A673 (cell line): Measurements from ENCODE around the gene EAF1. TPM values are rescaled to one million over a fixed set of nuclear protein-coding genes. Genes with fewer than 3 reads are reported as not detected.

ENCODE experiments used
- BruUV-seq: library from RNA; stranded (reverse); fragments of 400-500 nt; replicated peaks from 2 replicates; lab custom pipeline; 2021; lab: Mats Ljungman, UMichigan
- CTCF ChIA-PET: fragments of 300-600 bp; sonication (Branson Sonifier 250); formaldehyde crosslinking; loops from one replicate; lab custom pipeline; 2022; ENCODE audit warnings: antibody characterized with exemption; lab: Charles Lee
- POLR2A ChIA-PET: fragments of 300-600 bp; sonication (Branson Sonifier 250); formaldehyde crosslinking; loops from one replicate; lab custom pipeline; 2022; ENCODE audit warnings: antibody characterized with exemption; ENCODE audit not compliant: low non-redundant PET; lab: Charles Lee
- DNase-seq: peaks from one replicate; pipeline ENCODE4 v3.0.0-alpha.2; 2015; ENCODE audit warnings: low spot score
- H3K27ac ChIP-seq: fragments of 200-600 bp; sonication (generic); 2 replicates; pipeline ENCODE4 v1.5.1; 2016; ENCODE audit warnings: mixed run types, low read depth, mild to moderate bottlenecking, mixed read lengths, antibody characterized with exemption, low read length; ENCODE audit not compliant: poor library complexity, severe bottlenecking
- H3K27me3 ChIP-seq: fragments of 200-600 bp; sonication (generic); replicated peaks from 2 replicates; pipeline ENCODE4 v1.6.1; 2017; ENCODE audit warnings: mixed run types, low read depth, mild to moderate bottlenecking, mixed read lengths, antibody characterized with exemption, low read length; ENCODE audit not compliant: insufficient read depth, poor library complexity
- H3K36me3 ChIP-seq: fragments of 200-600 bp; sonication (generic); 2 replicates; pipeline ENCODE4 v1.6.1; 2016; ENCODE audit warnings: mixed run types, mild to moderate bottlenecking, mixed read lengths, antibody characterized with exemption, low read length; ENCODE audit not compliant: insufficient read depth, poor library complexity, severe bottlenecking
- H3K4me1 ChIP-seq: fragments of 200-600 bp; sonication (generic); 2 replicates; pipeline ENCODE4 v1.6.1; 2017; ENCODE audit warnings: mixed run types, mild to moderate bottlenecking, mixed read lengths, antibody characterized with exemption, low read length; ENCODE audit not compliant: insufficient read depth, poor library complexity, severe bottlenecking
- H3K4me3 ChIP-seq: fragments of 200-600 bp; sonication (generic); 2 replicates; pipeline ENCODE4 v1.5.1; 2016; ENCODE audit warnings: low read depth, mixed run types, mild to moderate bottlenecking, mixed read lengths, low read length; ENCODE audit not compliant: poor library complexity, severe bottlenecking
- H3K9me3 ChIP-seq: fragments of 200-600 bp; sonication (generic); 2 replicates; pipeline ENCODE4 v1.6.1; 2016; ENCODE audit warnings: mixed run types, low read depth, mild to moderate bottlenecking, mixed read lengths, antibody characterized with exemption, low read length; ENCODE audit not compliant: poor library complexity, severe bottlenecking
- CTCF ChIP-seq: fragments of 300-800, 200-600 bp; sonication (generic); conservative IDR thresholded peaks from 2 replicates; pipeline ENCODE4 v1.5.1; 2017; ENCODE audit warnings: low read depth, mild to moderate bottlenecking, antibody characterized with exemption, low read length, moderate library complexity, mixed read lengths
- EZH2 ChIP-seq: fragments of 200-600 bp; sonication (generic); IDR thresholded peaks from 2 replicates; pipeline ENCODE4 v1.6.1; 2017; ENCODE audit warnings: borderline replicate concordance, low read depth, mild to moderate bottlenecking, mixed read lengths, antibody characterized with exemption, low read length; ENCODE audit not compliant: poor library complexity, severe bottlenecking
- intact Hi-C: fragments of 100-400 bp; cut with micrococcal nuclease; formaldehyde crosslinking; loops from one replicate; pipeline ENCODE4 v1.10.0; 2022; ENCODE audit not compliant: unreplicated experiment
- total RNA-seq: library from RNA; stranded (reverse); gene quantifications from 2 replicates; pipeline ENCODE4 v1.2.3, GENCODE V29; 2021

The EAF1 gene
- total RNA-seq, 1 experiment from 2014 or later, result 28.7 TPM

DNA sequence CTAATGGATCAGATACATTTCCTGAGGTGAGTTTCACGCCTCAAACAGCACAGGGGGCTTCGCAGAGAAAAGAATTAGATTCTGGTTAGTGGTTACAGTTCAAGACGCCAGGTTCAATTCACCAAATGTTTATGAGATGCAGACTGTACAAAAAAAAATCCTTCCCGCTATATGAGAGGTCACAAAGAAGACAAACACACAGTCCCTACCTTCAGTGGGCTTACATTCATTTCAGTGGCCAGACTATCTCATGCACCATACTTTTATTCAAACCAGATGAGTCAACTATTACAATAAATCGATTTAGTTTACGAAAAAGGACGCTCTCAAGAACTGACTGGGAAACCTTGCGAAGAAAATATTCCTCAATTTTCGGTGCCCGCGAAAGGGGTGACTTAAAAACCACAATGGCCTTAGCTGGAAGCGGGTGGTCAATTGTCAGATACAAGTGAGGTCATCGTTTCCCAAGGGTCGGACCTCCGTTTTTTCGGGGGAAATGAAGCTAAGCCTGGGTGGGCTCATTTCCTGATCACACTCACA is 749 bp upstream of the EAF1 start:
- H3K4me3 ChIP-seq, result peak overlapping the region; percentile 79
- CTCF ChIA-PET, result interaction anchor here (0.7 kb wide), 1 partner anchor 863 kb away, joined by 3 read pairs; no protein-coding TSS in a partner anchor
- H3K27ac ChIP-seq, result peak overlapping the region; percentile 73
- POLR2A ChIA-PET, result no interaction called here
- intact Hi-C loops, result no loop called here
- no peak for DNase-seq
- BruUV-seq, result no TSS peak
- peaks cover 32% of the 10 kb centered on the region for H3K36me3 ChIP-seq
- no peaks in the 10 kb centered on the region for H3K27me3 ChIP-seq
- H3K4me1 ChIP-seq, result peaks cover 10% of the 10 kb centered on the region
- TF ChIP-seq CTCF (no peak), EZH2 (no peak)
- H3K9me3 ChIP-seq, result no peaks in the 10 kb centered on the region

- Histone ChIP-seq H3K27ac (peak overlapping the region; percentile 73), H3K9me3 (no peaks in the 10 kb centered on the region), H3K27me3 (no peaks in the 10 kb centered on the region), H3K4me1 (peaks cover 10% of the 10 kb centered on the region), H3K36me3 (peaks cover 36% of the 10 kb centered on the region), H3K4me3 (peak overlapping the region; percentile 79)
- CTCF ChIA-PET, result no interaction called here
- intact Hi-C loops, result no loop called here
- POLR2A ChIA-PET, result no interaction called here
- BruUV-seq, result no TSS peak
- no peak for TF ChIP-seq CTCF
- TF ChIP-seq EZH2, result no peak
- DNase-seq, result peak; percentile 5
These were observed 583 bp downstream of the EAF1 start for GRCh38 chr3:15427981-15428380.

GRCh38 chr3:15428539-15428938 is 1.1 kb downstream of the EAF1 start:
- intact Hi-C loops, result no loop called here
- ChIA-PET CTCF (no interaction called here), POLR2A (no interaction called here)
- TF ChIP-seq EZH2, result no peak
- no peak for TF ChIP-seq CTCF
- Histone ChIP-seq H3K4me1 (peaks cover 10% of the 10 kb centered on the region), H3K27ac (peak overlapping the region; percentile 73), H3K36me3 (peaks cover 36% of the 10 kb centered on the region), H3K9me3 (no peaks in the 10 kb centered on the region), H3K27me3 (no peaks in the 10 kb centered on the region), H3K4me3 (peak overlapping the region; percentile 79)
- TSS peak; percentile 50 for BruUV-seq
- DNase-seq, result no peak
